Activated CD8-positive, alpha-beta memory T cell treated with anti-CD3 and anti-CD28 coated beads, Interleukin-2, amount 10 ng/mL, durations not matched to agents 7 days and 5 days (primary cell): ENCODE data around the gene C1orf94. TPM values are rescaled to one million over a fixed set of nuclear protein-coding genes. Genes with fewer than 3 reads are reported as not detected.
"Not testable (repeated sequence)": the region's sequence is repeated elsewhere in the genome, so short reads cannot be mapped to it uniquely, and the experiment has no call there.

Experiments used
- ATAC-seq: fragments of 150-1000 bp; cut with Tn5 transposase; one replicate; pipeline ENCODE4 v1.10.0; 2021; ENCODE audit warnings: moderate library complexity
- CTCF ChIA-PET: fragments of 350-600 bp; sonication (Branson Sonifier 250); formaldehyde crosslinking; loops from one replicate; lab custom pipeline; 2021; ENCODE audit warnings: antibody characterized with exemption; lab: Charles Lee
- DNase-seq: peaks from one replicate; pipeline ENCODE4 v3.0.0-alpha.2; 2020
- H3K27ac Mint-ChIP-seq: one replicate; pipeline ENCODE4 v1.8.0; 2021; ENCODE audit warnings: mild to moderate bottlenecking, mixed read lengths
- H3K27me3 Mint-ChIP-seq: one replicate; pipeline ENCODE4 v1.8.0; 2021; ENCODE audit warnings: mixed read lengths
- H3K36me3 Mint-ChIP-seq: one replicate; pipeline ENCODE4 v1.8.0; 2021; ENCODE audit warnings: mild to moderate bottlenecking, mixed read lengths
- H3K4me1 Mint-ChIP-seq: one replicate; pipeline ENCODE4 v1.8.0; 2021; ENCODE audit warnings: mixed read lengths
- H3K4me3 Mint-ChIP-seq: one replicate; pipeline ENCODE4 v1.8.0; 2021; ENCODE audit warnings: mild to moderate bottlenecking, moderate library complexity, mixed read lengths
- H3K9me3 Mint-ChIP-seq: one replicate; pipeline ENCODE4 v1.8.0; 2022; ENCODE audit warnings: low read depth, mixed read lengths
- total RNA-seq, 2 experiments: library from RNA; stranded (reverse); gene quantifications; one replicate each; pipeline ENCODE4 v1.2.3, GENCODE V29; 2021

The C1orf94 gene
- total RNA-seq, 2 experiments from 2014 or later, result not detected

GRCh38 chr1:34183381-34183780, 6.7 kb downstream of the C1orf94 start:
- H3K36me3 Mint-ChIP-seq, H3K27me3 Mint-ChIP-seq, DNase-seq, H3K27ac Mint-ChIP-seq, CTCF ChIA-PET, ATAC-seq, H3K9me3 Mint-ChIP-seq, H3K4me3 Mint-ChIP-seq, H3K4me1 Mint-ChIP-seq: not testable (repeated sequence)

- Mint-ChIP-seq H3K36me3 (no peaks in the 10 kb centered on the region), H3K4me3 (no peak overlapping the region)
- CTCF ChIA-PET, result no interaction called here
Observed at GRCh38 chr1:34186741-34187494, 10.2 kb downstream of the C1orf94 start.

GRCh38 chr1:34188418-34188817, 11.7 kb downstream of the C1orf94 start:
- H3K4me3 Mint-ChIP-seq, result no peak overlapping the region
- H3K9me3 Mint-ChIP-seq, result peaks cover 10% of the 10 kb centered on the region
- H3K27me3 Mint-ChIP-seq, result peaks cover 2% of the 10 kb centered on the region
- no peaks in the 10 kb centered on the region for H3K36me3 Mint-ChIP-seq
- H3K4me1 Mint-ChIP-seq, result no peaks in the 10 kb centered on the region
- H3K27ac Mint-ChIP-seq, result no peak overlapping the region
- CTCF ChIA-PET, result no interaction called here
- ATAC-seq, result no peak
- DNase-seq, result no peak

More at GRCh38 chr1:34186741-34187494, 10.2 kb downstream of the C1orf94 start:
- peaks cover 2% of the 10 kb centered on the region for H3K27me3 Mint-ChIP-seq
- H3K27ac Mint-ChIP-seq, result no peak overlapping the region
- peaks cover 10% of the 10 kb centered on the region for H3K9me3 Mint-ChIP-seq
- no peaks in the 10 kb centered on the region for H3K4me1 Mint-ChIP-seq
- ATAC-seq (no peak), DNase-seq (no peak)

- peaks cover 2% of the 10 kb centered on the region for H3K27me3 Mint-ChIP-seq
- no peak for ATAC-seq
- H3K4me3 Mint-ChIP-seq, result no peak overlapping the region
- DNase-seq, result no peak
- H3K27ac Mint-ChIP-seq, result no peak overlapping the region
- CTCF ChIA-PET, result no interaction called here
- H3K36me3 Mint-ChIP-seq, result no peaks in the 10 kb centered on the region
- H3K4me1 Mint-ChIP-seq, result no peaks in the 10 kb centered on the region
- peaks cover 10% of the 10 kb centered on the region for H3K9me3 Mint-ChIP-seq
Observed at GRCh38 chr1:34188985-34189384, 12.3 kb downstream of the C1orf94 start.

- no peaks in the 10 kb centered on the region for H3K36me3 Mint-ChIP-seq
- no peak for ATAC-seq
- no peak overlapping the region for H3K4me3 Mint-ChIP-seq
- peaks cover 10% of the 10 kb centered on the region for H3K9me3 Mint-ChIP-seq
- CTCF ChIA-PET, result interaction anchor here (0.6 kb wide), 1 partner anchor 16 kb away, joined by 3 read pairs; no protein-coding TSS in a partner anchor
- no peak for DNase-seq
- H3K27ac Mint-ChIP-seq, result no peak overlapping the region
- H3K4me1 Mint-ChIP-seq, result no peaks in the 10 kb centered on the region
- H3K27me3 Mint-ChIP-seq, result peaks cover 2% of the 10 kb centered on the region
Observed at GRCh38 chr1:34190692-34191091, 14.0 kb downstream of the C1orf94 start.

- Mint-ChIP-seq H3K4me1 (no peaks in the 10 kb centered on the region), H3K27me3 (no peaks in the 10 kb centered on the region), H3K27ac (no peak overlapping the region), H3K9me3 (peaks cover 10% of the 10 kb centered on the region), H3K36me3 (no peaks in the 10 kb centered on the region), H3K4me3 (no peak overlapping the region)
- no peak for DNase-seq
- CTCF ChIA-PET, result no interaction called here
- no peak for ATAC-seq
Observed at GRCh38 chr1:34192621-34193020, 15.9 kb downstream of the C1orf94 start.

GRCh38 chr1:34199927-34200326, 23.2 kb downstream of the C1orf94 start:
- DNase-seq (no peak), ATAC-seq (no peak)
- Mint-ChIP-seq H3K4me1 (no peaks in the 10 kb centered on the region), H3K27ac (no peak overlapping the region), H3K9me3 (no peaks in the 10 kb centered on the region), H3K36me3 (no peaks in the 10 kb centered on the region), H3K4me3 (no peak overlapping the region), H3K27me3 (no peaks in the 10 kb centered on the region)
- CTCF ChIA-PET, result no interaction called here

- H3K27ac Mint-ChIP-seq, result no peak overlapping the region
- no peak for ATAC-seq
- CTCF ChIA-PET, result no interaction called here
Observed at GRCh38 chr1:34212673-34213072, 36.0 kb downstream of the C1orf94 start.

GRCh38 chr1:34213956-34214355, 37.2 kb downstream of the C1orf94 start:
- H3K4me1 Mint-ChIP-seq, result no peaks in the 10 kb centered on the region

More at GRCh38 chr1:34212673-34213072, 36.0 kb downstream of the C1orf94 start:
- Mint-ChIP-seq H3K4me3 (no peak overlapping the region), H3K27me3 (no peaks in the 10 kb centered on the region), H3K36me3 (no peaks in the 10 kb centered on the region), H3K4me1 (no peaks in the 10 kb centered on the region), H3K9me3 (no peaks in the 10 kb centered on the region)
- DNase-seq, result no peak

GRCh38 chr1:34231441-34231840, 54.7 kb downstream of the C1orf94 start:
- Mint-ChIP-seq H3K4me1 (no peaks in the 10 kb centered on the region), H3K36me3 (no peaks in the 10 kb centered on the region), H3K4me3 (no peak overlapping the region), H3K27me3 (peaks cover 2% of the 10 kb centered on the region), H3K27ac (no peak overlapping the region), H3K9me3 (no peaks in the 10 kb centered on the region)
- DNase-seq, result no peak
- no peak for ATAC-seq
- CTCF ChIA-PET, result no interaction called here

More at GRCh38 chr1:34213956-34214355, 37.2 kb downstream of the C1orf94 start:
- no peak for DNase-seq
- H3K27me3 Mint-ChIP-seq, result no peaks in the 10 kb centered on the region
- no peaks in the 10 kb centered on the region for H3K9me3 Mint-ChIP-seq
- H3K36me3 Mint-ChIP-seq, result no peaks in the 10 kb centered on the region
- no peak overlapping the region for H3K27ac Mint-ChIP-seq
- ATAC-seq, result no peak
- no peak overlapping the region for H3K4me3 Mint-ChIP-seq
- CTCF ChIA-PET, result no interaction called here

GRCh38 chr1:34235594-34235993, 58.9 kb downstream of the C1orf94 start:
- H3K27ac Mint-ChIP-seq, result no peak overlapping the region
- H3K4me3 Mint-ChIP-seq, result no peak overlapping the region
- ATAC-seq (no peak), DNase-seq (no peak)
- no peaks in the 10 kb centered on the region for H3K4me1 Mint-ChIP-seq
- H3K9me3 Mint-ChIP-seq, result no peaks in the 10 kb centered on the region
- CTCF ChIA-PET, result interaction anchor here (1.3 kb wide), 1 partner anchor 507 kb away, joined by 3 read pairs; no protein-coding TSS in a partner anchor
- no peaks in the 10 kb centered on the region for H3K36me3 Mint-ChIP-seq
- H3K27me3 Mint-ChIP-seq, result peaks cover 2% of the 10 kb centered on the region

- H3K36me3 Mint-ChIP-seq, result no peaks in the 10 kb centered on the region
- no peak overlapping the region for H3K4me3 Mint-ChIP-seq
- ATAC-seq (no peak), DNase-seq (no peak)
- no peaks in the 10 kb centered on the region for H3K4me1 Mint-ChIP-seq
- CTCF ChIA-PET, result interaction anchor here (1.3 kb wide), 1 partner anchor 507 kb away, joined by 3 read pairs; no protein-coding TSS in a partner anchor
- H3K9me3 Mint-ChIP-seq, result no peaks in the 10 kb centered on the region
- no peak overlapping the region for H3K27ac Mint-ChIP-seq
- peaks cover 2% of the 10 kb centered on the region for H3K27me3 Mint-ChIP-seq
Observed at GRCh38 chr1:34236089-34236488, 59.4 kb downstream of the C1orf94 start.

- H3K9me3 Mint-ChIP-seq, result no peaks in the 10 kb centered on the region
- no peaks in the 10 kb centered on the region for H3K36me3 Mint-ChIP-seq
- CTCF ChIA-PET, result no interaction called here
Observed at GRCh38 chr1:34237151-34237815, 60.6 kb downstream of the C1orf94 start.

GRCh38 chr1:34245967-34246366, 69.3 kb downstream of the C1orf94 start:
- CTCF ChIA-PET, result no interaction called here
- peaks cover 19% of the 10 kb centered on the region for H3K27me3 Mint-ChIP-seq
- no peak overlapping the region for H3K27ac Mint-ChIP-seq
- no peak overlapping the region for H3K4me3 Mint-ChIP-seq
- H3K36me3 Mint-ChIP-seq, result no peaks in the 10 kb centered on the region
- no peaks in the 10 kb centered on the region for H3K4me1 Mint-ChIP-seq
- no peaks in the 10 kb centered on the region for H3K9me3 Mint-ChIP-seq
- DNase-seq, result no peak
- ATAC-seq, result no peak

More at GRCh38 chr1:34237151-34237815, 60.6 kb downstream of the C1orf94 start:
- DNase-seq (no peak), ATAC-seq (no peak)
- H3K4me1 Mint-ChIP-seq, result no peaks in the 10 kb centered on the region
- H3K4me3 Mint-ChIP-seq, result no peak overlapping the region
- no peak overlapping the region for H3K27ac Mint-ChIP-seq
- H3K27me3 Mint-ChIP-seq, result peaks cover 5% of the 10 kb centered on the region
